GM23338 (cell line): Measurements from ENCODE around the gene MLLT10. TPM values are rescaled to one million over a fixed set of nuclear protein-coding genes. Genes with fewer than 3 reads are reported as not detected.

Experiments used
- ATAC-seq: fragments of 200-7000 bp; cut with Tn5 transposase; 3 replicates; pipeline ENCODE4 v1.9.1; 2020
- DNase-seq: peaks from one replicate; pipeline ENCODE4 v3.0.0-alpha.2; 2015; ENCODE audit warnings: low spot score
- H2AFZ ChIP-seq: fragments of 200-600 bp; sonication (generic); 2 replicates; pipeline ENCODE4 v1.8.0; 2016; ENCODE audit warnings: antibody characterized with exemption, mild to moderate bottlenecking, moderate library complexity
- H3F3A ChIP-seq: fragments of 200-600 bp; sonication (generic); replicated peaks from 2 replicates; pipeline ENCODE4 v1.8.0; 2017; ENCODE audit warnings: antibody characterized with exemption, mixed run types, low read depth
- H3K27ac ChIP-seq: fragments of 200-600 bp; sonication (generic); 2 replicates; pipeline ENCODE4 v1.6.1; 2016; ENCODE audit warnings: low read depth
- H3K27me3 ChIP-seq: fragments of 200-600 bp; sonication (generic); 2 replicates; pipeline ENCODE4 v1.8.0; 2016; ENCODE audit warnings: mild to moderate bottlenecking, mixed run types, moderate library complexity; ENCODE audit not compliant: insufficient read depth
- H3K36me3 ChIP-seq: fragments of 200-600 bp; sonication (generic); 2 replicates; pipeline ENCODE4 v1.8.0; 2016; ENCODE audit warnings: mild to moderate bottlenecking; ENCODE audit not compliant: insufficient read depth
- H3K4me1 ChIP-seq: fragments of 200-600 bp; sonication (generic); 2 replicates; pipeline ENCODE4 v1.8.0; 2016; ENCODE audit warnings: mild to moderate bottlenecking, moderate library complexity; ENCODE audit not compliant: insufficient read depth
- H3K4me2 ChIP-seq: fragments of 200-600 bp; sonication (generic); 2 replicates; pipeline ENCODE4 v1.7.1; 2017; ENCODE audit warnings: mixed run types
- H3K4me3 ChIP-seq: fragments of 200-600 bp; sonication (generic); 2 replicates; pipeline ENCODE4 v1.6.1; 2016; ENCODE audit warnings: mixed run types
- H3K79me2 ChIP-seq: fragments of 200-600 bp; sonication (generic); replicated peaks from 2 replicates; pipeline ENCODE4 v1.8.0; 2017; ENCODE audit warnings: mild to moderate bottlenecking; ENCODE audit not compliant: insufficient read depth
- H3K9me2 ChIP-seq: fragments of 200-600 bp; sonication (generic); 2 replicates; pipeline ENCODE4 v1.8.0; 2017; ENCODE audit not compliant: insufficient read depth
- H4K20me1 ChIP-seq: fragments of 200-600 bp; sonication (generic); replicated peaks from 2 replicates; pipeline ENCODE4 v1.8.0; 2017; ENCODE audit warnings: mild to moderate bottlenecking; ENCODE audit not compliant: insufficient read depth
- H3K27ac Mint-ChIP-seq: 2 replicates; pipeline ENCODE4 v1.8.0; 2020; ENCODE audit warnings: inconsistent platforms, mild to moderate bottlenecking, moderate library complexity, mixed read lengths
- H3K27me3 Mint-ChIP-seq: 3 replicates; pipeline ENCODE4 v1.8.0; 2022; ENCODE audit warnings: low read depth, mild to moderate bottlenecking, moderate library complexity, mixed read lengths, inconsistent platforms; ENCODE audit not compliant: insufficient read depth, poor library complexity
- H3K36me3 Mint-ChIP-seq: 3 replicates; pipeline ENCODE4 v1.8.0; 2021; ENCODE audit warnings: low read depth, mild to moderate bottlenecking, inconsistent platforms, moderate library complexity, mixed read lengths
- H3K4me1 Mint-ChIP-seq: 3 replicates; pipeline ENCODE4 v1.8.0; 2020; ENCODE audit warnings: mild to moderate bottlenecking, inconsistent platforms, mixed read lengths
- H3K4me3 Mint-ChIP-seq: 3 replicates; pipeline ENCODE4 v1.8.0; 2021; ENCODE audit warnings: moderate library complexity, mild to moderate bottlenecking, inconsistent platforms, mixed read lengths
- H3K9me3 Mint-ChIP-seq: 3 replicates; pipeline ENCODE4 v1.8.0; 2020; ENCODE audit warnings: moderate library complexity, mild to moderate bottlenecking, inconsistent platforms, mixed read lengths
- JUNB ChIP-seq: IDR thresholded peaks from one replicate; pipeline ENCODE4 v1.6.1; 2016; ENCODE audit warnings: antibody characterized with exemption; ENCODE audit not compliant: unreplicated experiment
- POLR2AphosphoS5 ChIP-seq: IDR thresholded peaks from 2 replicates; pipeline ENCODE4 v1.6.1; 2016; ENCODE audit warnings: antibody characterized with exemption, low read depth
- REST ChIP-seq: IDR thresholded peaks from one replicate; pipeline ENCODE4 v1.6.1; 2018; ENCODE audit warnings: antibody characterized with exemption; ENCODE audit not compliant: unreplicated experiment
- ZNF331 ChIP-seq: fragments of 250-450 bp; sonication (Bioruptor Pico); IDR thresholded peaks from 2 replicates; pipeline ENCODE4 v1.5.0; 2020; ENCODE audit warnings: low read depth, mild to moderate bottlenecking, moderate library complexity
- ZNF462 ChIP-seq: fragments of 250-450 bp; sonication (Bioruptor Pico); IDR thresholded peaks from 2 replicates; pipeline ENCODE4 v1.5.0; 2020; ENCODE audit warnings: mild to moderate bottlenecking, moderate library complexity
- polyA plus RNA-seq: library from polyadenylated mRNA; unstranded; fragments of >200 nt; fragmentation: Nextera tagmentation; extraction: Ambion mirVana; gene quantifications from 2 replicates; pipeline ENCODE4 v1.2.1, GENCODE V29; 2016
- total RNA-seq: library from RNA; depleted of rRNA; stranded (reverse); fragments of >200 nt; shearing (Covaris generic); gene quantifications from 2 replicates; pipeline ENCODE4 v1.2.3, GENCODE V29; 2014
- TF ChIP-seq, protein P1 (sequence below): IDR thresholded peaks from 2 replicates; pipeline ENCODE4 v1.6.1; 2016; ENCODE audit warnings: antibody characterized with exemption

The MLLT10 gene
- total and polyA plus RNA-seq, 2 experiments from 2014 or later, result 28.8 to 55.4 TPM

DNA sequence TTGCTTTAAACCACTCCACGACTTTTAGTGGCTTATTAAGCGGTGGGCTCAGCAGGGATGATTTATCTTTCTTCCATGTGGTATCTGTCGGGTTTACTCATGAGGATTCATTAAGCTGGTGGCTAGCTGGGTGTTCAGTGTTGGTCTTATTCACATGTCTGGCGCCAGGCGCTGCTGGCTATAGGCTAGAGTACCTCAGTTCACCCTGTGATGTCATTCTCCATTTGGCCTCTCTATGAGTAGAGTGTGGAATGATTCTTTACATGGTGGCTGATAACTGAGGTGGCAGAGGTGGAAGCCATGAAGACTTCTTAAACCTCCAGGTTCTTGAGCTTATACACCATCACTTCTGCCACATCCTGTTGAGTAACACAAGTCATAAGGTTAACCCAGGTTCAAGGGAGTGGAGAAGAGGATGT, 115.4 kb downstream of the MLLT10 start (continued):
- TF ChIP-seq POLR2AphosphoS5, result no peak

GRCh38 chr10:21650353-21650752, 116.3 kb downstream of the MLLT10 start:
- no peaks in the 10 kb centered on the region for H3K9me2 ChIP-seq
- no peak for ATAC-seq
- H3K27ac ChIP-seq, result no peak overlapping the region
- no peak overlapping the region for H2AFZ ChIP-seq
- H3F3A ChIP-seq, result no peaks in the 10 kb centered on the region
- H3K36me3 ChIP-seq, result no peaks in the 10 kb centered on the region
- H3K9me3 Mint-ChIP-seq, result no peaks in the 10 kb centered on the region
- no peak overlapping the region for H3K27ac Mint-ChIP-seq
- no peak overlapping the region for H3K4me2 ChIP-seq
- H3K4me3 ChIP-seq, result no peak overlapping the region
- no peaks in the 10 kb centered on the region for H3K27me3 ChIP-seq
- no peak overlapping the region for H3K4me3 Mint-ChIP-seq
- H3K36me3 Mint-ChIP-seq, result peaks cover 15% of the 10 kb centered on the region
- no peak for DNase-seq
- H4K20me1 ChIP-seq, result peaks cover 15% of the 10 kb centered on the region; the same call in 1 of the 2 replicates
- TF ChIP-seq POLR2AphosphoS5, result no peak
- no peak for TF ChIP-seq REST
- TF ChIP-seq ZNF331, result no peak
- no peak for TF ChIP-seq JUNB
- peaks cover 72% of the 10 kb centered on the region for H3K79me2 ChIP-seq
- no peaks in the 10 kb centered on the region for H3K4me1 ChIP-seq
- no peaks in the 10 kb centered on the region for H3K27me3 Mint-ChIP-seq
- no peaks in the 10 kb centered on the region; the same call in 2 of the 3 replicates for H3K4me1 Mint-ChIP-seq

DNA sequence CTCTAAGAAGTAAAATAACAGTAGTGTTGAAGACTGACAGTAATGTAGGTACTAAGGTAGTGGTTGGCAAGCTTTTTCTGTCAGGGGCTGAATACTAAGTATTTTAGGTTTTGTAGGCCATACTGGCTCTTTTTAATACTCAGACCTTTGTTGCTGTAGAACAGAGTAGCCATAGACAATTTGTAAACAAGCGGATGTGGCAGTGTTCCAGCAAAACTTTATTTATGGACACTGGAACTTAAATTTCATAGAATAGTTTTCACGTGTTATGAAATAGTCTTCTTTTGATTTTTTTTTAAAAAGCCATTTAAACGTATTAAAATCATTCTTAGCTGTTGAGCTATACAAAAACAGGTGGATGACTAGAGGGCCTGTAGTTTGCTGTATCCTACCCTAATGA, 121.2 kb downstream of the MLLT10 start:
- Mint-ChIP-seq H3K4me1 (no peaks in the 10 kb centered on the region), H3K27ac (no peak overlapping the region), H3K36me3 (no peaks in the 10 kb centered on the region), H3K4me3 (no peak overlapping the region), H3K27me3 (no peaks in the 10 kb centered on the region), H3K9me3 (no peaks in the 10 kb centered on the region)
- Histone ChIP-seq H3K4me2 (no peak overlapping the region), H2AFZ (no peak overlapping the region), H3K9me2 (no peaks in the 10 kb centered on the region), H3K4me3 (no peak overlapping the region), H3F3A (no peaks in the 10 kb centered on the region), H3K4me1 (no peaks in the 10 kb centered on the region), H4K20me1 (0 out of 2 replicates have a peak, but pooled peaks cover 11% of the 10 kb centered on the region), H3K27me3 (no peaks in the 10 kb centered on the region), H3K27ac (no peak overlapping the region), H3K36me3 (no peaks in the 10 kb centered on the region), H3K79me2 (peaks cover 68% of the 10 kb centered on the region)
- no peak for TF ChIP-seq ZNF331
- TF ChIP-seq, protein P1, sequence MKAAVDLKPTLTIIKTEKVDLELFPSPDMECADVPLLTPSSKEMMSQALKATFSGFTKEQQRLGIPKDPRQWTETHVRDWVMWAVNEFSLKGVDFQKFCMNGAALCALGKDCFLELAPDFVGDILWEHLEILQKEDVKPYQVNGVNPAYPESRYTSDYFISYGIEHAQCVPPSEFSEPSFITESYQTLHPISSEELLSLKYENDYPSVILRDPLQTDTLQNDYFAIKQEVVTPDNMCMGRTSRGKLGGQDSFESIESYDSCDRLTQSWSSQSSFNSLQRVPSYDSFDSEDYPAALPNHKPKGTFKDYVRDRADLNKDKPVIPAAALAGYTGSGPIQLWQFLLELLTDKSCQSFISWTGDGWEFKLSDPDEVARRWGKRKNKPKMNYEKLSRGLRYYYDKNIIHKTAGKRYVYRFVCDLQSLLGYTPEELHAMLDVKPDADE, result no peak
- no peak for TF ChIP-seq ZNF462
- ATAC-seq (no peak), DNase-seq (no peak)
